HG02981 (cell line): Measurements from ENCODE around the gene PPP3R1.
A peak's percentile ranks its signal among the peaks of the same experiment; 100 is the strongest.

Experiments
- ATAC-seq: cut with Tn5 transposase; IDR thresholded peaks from one replicate; pipeline ENCODE4 v1.9.1; 2021; ENCODE audit warnings: mild to moderate bottlenecking, moderate library complexity; ENCODE audit not compliant: unreplicated experiment

Gene PPP3R1

DNA sequence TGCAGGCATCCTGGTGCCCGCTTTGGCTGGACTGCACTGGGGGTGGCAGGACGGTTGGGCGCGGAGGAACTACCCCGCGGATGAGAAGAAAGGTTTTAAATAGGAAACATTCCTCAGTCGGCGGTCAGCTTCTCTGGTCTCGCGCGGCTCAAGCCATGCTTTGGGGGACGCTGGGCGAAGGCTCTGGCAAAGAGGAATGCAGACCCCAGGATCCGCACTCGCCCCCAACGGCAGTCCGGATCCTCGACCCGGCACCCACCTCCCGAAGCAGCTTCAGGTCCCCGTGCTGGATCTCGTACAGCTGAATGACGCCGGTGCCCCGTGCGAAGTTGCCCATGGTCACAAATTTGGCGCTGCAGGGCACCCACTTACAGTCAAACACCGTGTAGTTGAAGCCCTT lies 95.3 kb downstream of the PPP3R1 start:
- ATAC-seq: peak; percentile 30

DNA sequence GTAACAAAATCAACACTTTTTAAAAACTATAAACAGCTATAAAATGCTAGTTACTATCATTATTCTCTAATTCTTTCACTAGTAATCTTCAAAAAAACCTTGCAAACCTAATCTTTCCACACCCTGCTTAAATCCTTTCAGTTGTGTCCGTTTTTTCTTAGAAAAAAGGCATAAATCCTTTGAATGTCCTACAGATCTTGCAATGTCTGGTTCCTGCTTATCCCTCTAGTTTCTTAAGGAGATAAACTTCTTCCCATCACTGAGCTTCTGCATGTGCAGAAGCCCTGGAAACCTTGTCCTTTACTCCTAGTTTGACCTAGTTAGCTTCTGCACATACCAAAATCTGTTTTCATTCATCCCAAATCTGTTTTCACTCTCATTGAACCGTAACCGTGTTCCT lies 95.9 kb downstream of the PPP3R1 start:
- ATAC-seq: no peak

DNA sequence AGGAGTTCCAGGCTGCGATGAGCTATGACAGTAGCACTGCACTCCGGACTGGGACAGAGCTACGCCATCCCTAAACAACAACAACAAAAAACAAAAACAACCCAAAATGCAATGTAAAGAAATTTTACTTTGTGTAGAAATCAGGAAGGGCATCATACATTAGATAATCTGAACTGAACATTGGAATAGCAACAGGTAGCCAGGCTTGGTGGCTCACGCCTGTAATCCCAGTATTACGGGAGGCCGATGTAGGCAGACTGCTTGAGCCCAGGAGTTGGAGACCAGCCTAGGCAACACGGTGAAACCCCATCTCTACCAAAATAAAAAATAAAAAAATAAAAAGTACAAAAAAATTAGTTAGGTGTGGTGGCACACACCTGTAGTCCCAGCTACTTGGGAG lies 96.7 kb downstream of the PPP3R1 start:
- no peak for ATAC-seq

DNA sequence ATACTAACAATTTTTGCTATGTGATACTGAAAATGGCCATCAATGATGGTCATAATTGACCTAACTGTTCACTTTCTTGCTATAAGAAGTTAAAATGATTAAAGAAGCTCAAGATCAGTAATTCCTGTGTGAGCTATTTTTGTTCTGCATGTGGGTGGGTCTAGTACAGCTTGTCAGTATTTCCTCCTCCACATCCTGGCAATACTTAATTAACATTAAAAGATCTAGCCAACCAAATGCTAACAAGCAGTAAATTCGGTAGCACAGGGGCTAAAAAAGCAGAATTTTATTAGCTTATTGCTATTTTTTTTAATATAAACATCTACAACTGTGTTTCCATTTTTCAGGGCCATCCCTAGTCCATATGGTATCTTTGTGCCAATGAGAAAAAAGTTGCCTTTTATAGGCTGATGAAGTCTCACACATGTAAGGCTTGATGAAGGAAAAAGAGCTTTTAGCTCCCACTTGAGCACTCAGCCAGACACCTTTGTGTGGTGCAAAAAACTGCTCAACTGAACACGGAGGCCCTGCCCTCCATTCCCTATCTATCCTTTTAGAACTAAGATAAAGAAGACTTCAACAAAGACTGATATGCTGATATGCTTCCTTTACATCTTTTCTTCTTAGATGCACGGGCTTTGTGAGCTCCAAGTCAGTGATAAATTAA lies 99.5 kb downstream of the PPP3R1 start:
- ATAC-seq: no peak

DNA sequence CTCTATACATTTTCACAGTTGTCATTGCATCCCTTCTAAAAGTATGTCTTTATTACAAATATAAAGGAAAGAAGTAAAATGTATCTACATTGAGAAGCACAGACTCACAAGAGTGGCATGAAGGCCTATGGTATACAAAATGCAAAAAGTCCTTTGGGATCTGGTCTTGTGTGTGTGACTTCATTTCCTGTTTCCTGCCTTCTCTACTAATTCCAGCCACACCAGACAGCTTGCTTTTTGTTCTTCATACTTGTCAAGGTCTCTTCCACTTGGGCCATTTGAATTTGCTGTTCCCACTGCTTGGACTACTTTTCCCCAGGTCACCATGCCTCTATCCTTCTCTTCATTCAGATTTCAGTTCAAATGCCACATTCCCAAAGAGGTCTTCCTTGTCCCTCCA lies 101.3 kb downstream of the PPP3R1 start:
- no peak for ATAC-seq

DNA sequence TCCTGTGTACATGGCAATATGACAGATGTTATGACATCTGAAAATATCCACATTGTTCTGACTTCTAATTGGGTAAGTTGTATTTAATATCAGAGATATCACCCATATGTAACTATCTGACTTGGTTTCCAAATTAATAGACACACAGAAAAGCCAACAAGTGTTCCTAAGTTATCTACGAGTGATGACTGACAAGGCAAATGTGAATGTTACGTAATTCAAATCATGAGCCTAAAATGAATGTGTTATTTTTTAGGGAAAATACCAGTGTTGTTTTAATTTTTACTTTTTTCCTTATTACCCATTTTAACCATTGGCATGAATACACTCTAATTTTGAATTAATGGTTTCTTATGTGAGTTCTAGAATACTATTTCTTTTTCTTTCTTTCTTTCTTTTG lies 110.5 kb downstream of the PPP3R1 start:
- no peak for ATAC-seq

DNA sequence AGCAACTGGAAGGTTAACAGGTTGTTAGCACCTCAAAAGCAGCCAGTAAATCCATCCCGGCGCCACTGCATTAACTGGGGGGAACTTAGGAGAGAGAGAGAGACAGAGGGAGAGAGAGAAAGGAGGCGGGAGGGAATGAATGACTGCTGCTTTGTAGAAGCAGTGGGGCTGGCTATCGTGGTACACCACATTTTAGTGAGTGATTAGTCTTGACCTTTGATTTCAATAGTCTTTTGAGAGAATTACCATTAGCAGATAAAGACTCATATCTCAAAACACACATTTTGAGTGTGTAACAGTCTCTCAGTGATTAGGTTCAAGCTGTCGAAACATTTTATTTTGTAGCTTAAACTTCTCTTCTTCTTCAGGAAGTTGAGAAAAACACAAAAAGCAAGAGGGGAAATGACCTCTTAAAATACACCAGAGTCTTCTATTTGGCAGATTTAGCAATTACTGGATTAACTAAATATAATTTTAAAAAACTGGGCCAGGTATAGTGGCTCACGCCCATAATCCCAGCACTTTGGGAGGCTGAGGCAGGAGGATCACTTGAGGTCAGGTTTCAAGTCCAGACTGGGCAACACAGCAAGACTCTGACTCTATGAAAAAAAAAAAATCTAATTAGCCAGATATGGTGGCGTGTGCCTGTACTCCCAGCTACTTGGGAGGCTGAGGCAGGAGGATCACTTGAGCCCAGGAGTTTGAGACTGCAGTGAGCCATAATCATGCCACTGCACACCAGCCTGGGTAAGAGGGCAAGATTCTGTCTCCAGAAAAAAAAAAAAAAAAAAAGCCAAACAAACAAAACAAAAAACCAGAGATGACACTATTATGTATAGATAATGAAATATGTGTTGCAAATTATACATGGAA lies 116.6 kb downstream of the PPP3R1 start:
- no peak for ATAC-seq

DNA sequence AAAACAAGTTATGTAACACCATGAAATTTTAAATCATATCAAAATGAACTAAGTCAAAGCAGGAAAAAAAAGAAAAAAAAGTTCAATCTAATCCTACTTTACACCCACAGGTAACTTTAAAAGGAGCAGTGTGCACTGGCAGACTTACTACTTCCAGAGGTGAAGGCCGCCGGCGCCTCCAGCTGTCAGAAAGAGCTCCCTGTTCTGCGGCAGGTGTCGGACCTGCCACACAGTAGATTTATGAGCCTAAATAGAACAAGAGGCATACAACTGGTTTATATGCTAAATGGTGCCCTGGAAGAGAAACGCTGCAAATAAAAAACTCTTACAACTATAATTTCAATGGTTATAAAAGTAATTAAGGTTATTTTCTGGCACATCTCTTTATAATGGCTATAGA lies 117.8 kb downstream of the PPP3R1 start:
- no peak for ATAC-seq

DNA sequence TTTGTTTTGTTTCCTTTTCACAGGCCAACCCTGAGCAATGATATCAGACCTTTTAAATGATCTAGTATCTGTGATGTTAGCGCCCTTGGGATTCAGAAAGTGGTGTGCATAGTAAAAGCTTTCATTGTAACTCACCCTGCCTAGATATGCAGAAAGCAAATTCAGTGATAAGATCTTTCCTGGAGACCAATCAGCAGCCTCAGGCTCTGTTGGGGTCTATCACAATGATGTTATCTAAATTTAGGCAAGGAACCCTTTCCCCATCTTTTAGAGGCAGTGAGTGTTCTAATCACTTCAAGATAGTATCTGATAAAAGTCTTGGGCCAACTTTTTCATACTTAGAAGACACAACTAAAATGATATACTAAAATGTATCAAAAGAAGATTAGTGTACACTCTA lies 118.2 kb downstream of the PPP3R1 start:
- no peak for ATAC-seq
